Astrocyte (in vitro differentiated cells and primary cell): ENCODE data around the gene IQCH. TPM values are rescaled to one million over a fixed set of nuclear protein-coding genes. Genes with fewer than 3 reads are reported as not detected.

Experiments used
- DNase-seq: peaks from one replicate; pipeline ENCODE4 v3.0.0-alpha.2; 2010; ENCODE audit warnings: low read depth
- FAIRE-seq: peaks from 2 replicates; lab custom pipeline; 2011; peaks lifted over from hg19 to GRCh38; lab: Jason Lieb, UNC
- H2AFZ ChIP-seq: 2 replicates; pipeline ENCODE4 v1.6.0; 2012; ENCODE audit warnings: low read depth, low read length, inconsistent platforms
- H3K27ac ChIP-seq: 2 replicates; pipeline ENCODE4 v1.5.1; 2011; ENCODE audit warnings: low read depth, low read length, inconsistent platforms
- H3K27me3 ChIP-seq: 2 replicates; pipeline ENCODE4 v1.6.0; 2011; ENCODE audit warnings: low read length, inconsistent platforms; ENCODE audit not compliant: insufficient read depth
- H3K36me3 ChIP-seq: 2 replicates; pipeline ENCODE4 v1.5.1; 2011; ENCODE audit warnings: low read length, inconsistent platforms; ENCODE audit not compliant: insufficient read depth
- H3K4me1 ChIP-seq: 2 replicates; pipeline ENCODE4 v1.5.1; 2011; ENCODE audit warnings: low read length, inconsistent platforms; ENCODE audit not compliant: insufficient read depth
- H3K4me2 ChIP-seq: 2 replicates; pipeline ENCODE4 v1.6.0; 2012; ENCODE audit warnings: low read length, inconsistent platforms
- H3K4me3 ChIP-seq: 2 replicates; pipeline ENCODE4 v1.5.1; 2011; ENCODE audit warnings: low read depth, mild to moderate bottlenecking, low read length, inconsistent platforms; ENCODE audit not compliant: insufficient read depth
- H3K79me2 ChIP-seq: 2 replicates; pipeline ENCODE4 v1.6.0; 2012; ENCODE audit warnings: mild to moderate bottlenecking, low read length, inconsistent platforms; ENCODE audit not compliant: insufficient read depth
- H3K9ac ChIP-seq: 2 replicates; pipeline ENCODE4 v1.6.0; 2012; ENCODE audit warnings: mild to moderate bottlenecking, low read length, inconsistent platforms
- H3K9me3 ChIP-seq: 2 replicates; pipeline ENCODE4 v1.5.1; 2012; ENCODE audit warnings: low read depth, mild to moderate bottlenecking, low read length, inconsistent platforms; ENCODE audit not compliant: insufficient read depth
- H4K20me1 ChIP-seq: 2 replicates; pipeline ENCODE4 v1.6.0; 2012; ENCODE audit warnings: low read length, inconsistent platforms; ENCODE audit not compliant: insufficient read depth
- H3K27ac Mint-ChIP-seq: one replicate; pipeline ENCODE4 v1.8.0; 2021; ENCODE audit warnings: mild to moderate bottlenecking, mixed read lengths; ENCODE audit not compliant: unreplicated experiment
- H3K27me3 Mint-ChIP-seq: one replicate; pipeline ENCODE4 v1.8.0; 2021; ENCODE audit warnings: low read depth, mixed read lengths; ENCODE audit not compliant: unreplicated experiment
- H3K36me3 Mint-ChIP-seq: one replicate; pipeline ENCODE4 v1.8.0; 2021; ENCODE audit warnings: low read depth, mixed read lengths; ENCODE audit not compliant: unreplicated experiment
- H3K4me1 Mint-ChIP-seq: one replicate; pipeline ENCODE4 v1.8.0; 2021; ENCODE audit warnings: low read depth, mixed read lengths; ENCODE audit not compliant: unreplicated experiment
- H3K4me3 Mint-ChIP-seq: one replicate; pipeline ENCODE4 v1.8.0; 2021; ENCODE audit warnings: mild to moderate bottlenecking, moderate library complexity, mixed read lengths; ENCODE audit not compliant: unreplicated experiment
- H3K9me3 Mint-ChIP-seq: one replicate; pipeline ENCODE4 v1.8.0; 2021; ENCODE audit warnings: mild to moderate bottlenecking, mixed read lengths; ENCODE audit not compliant: unreplicated experiment
- EZH2 ChIP-seq: IDR thresholded peaks from 2 replicates; pipeline ENCODE4 v1.6.1; 2012; ENCODE audit warnings: mild to moderate bottlenecking, low read length, inconsistent platforms; ENCODE audit not compliant: insufficient read depth
- total RNA-seq: library from RNA; stranded (reverse); gene quantifications from 2 replicates; pipeline ENCODE4 v1.2.1, GENCODE V29; 2021
- TF ChIP-seq, protein P1 (sequence below): IDR thresholded peaks from 2 replicates; pipeline ENCODE4 v1.5.1; 2011; ENCODE audit warnings: low read depth, mild to moderate bottlenecking, inconsistent platforms, low read length, moderate library complexity; ENCODE audit not compliant: insufficient read depth

Gene IQCH
- total RNA-seq, 1 donor from 2014 or later: 2.7 TPM

DNA sequence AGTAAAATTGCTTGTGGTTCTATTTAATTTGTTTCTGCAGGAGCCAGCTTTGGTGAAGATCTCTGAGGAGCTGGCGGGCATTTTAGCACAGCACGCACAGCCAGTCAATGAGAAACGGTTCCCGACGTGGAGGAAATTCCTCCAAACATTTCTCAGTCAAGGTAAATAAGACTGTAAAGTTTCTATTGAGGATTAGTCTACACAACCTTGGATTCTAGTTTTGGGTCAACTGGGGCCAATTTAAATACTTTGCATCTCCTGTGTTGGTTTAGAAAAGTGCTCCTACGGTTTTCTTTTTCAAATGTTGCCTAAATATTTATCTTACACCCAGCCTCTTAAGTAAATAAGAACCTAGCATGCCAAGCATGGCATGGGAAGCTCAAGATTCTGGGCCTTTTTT lies 162.3 kb downstream of the IQCH start:
- Histone ChIP-seq H3K9me3 (no peaks in the 10 kb centered on the region), H3K4me3 (no peak overlapping the region), H3K9ac (no peak overlapping the region), H2AFZ (no peak overlapping the region), H3K27ac (no peak overlapping the region), H3K36me3 (no peaks in the 10 kb centered on the region), H3K4me1 (peaks cover 8% of the 10 kb centered on the region), H3K4me2 (no peak overlapping the region), H3K79me2 (no peaks in the 10 kb centered on the region), H4K20me1 (no peaks in the 10 kb centered on the region), H3K27me3 (no peaks in the 10 kb centered on the region)
- no peak overlapping the region for H3K4me3 Mint-ChIP-seq
- FAIRE-seq: no peak
- no peaks in the 10 kb centered on the region for H3K36me3 Mint-ChIP-seq
- no peak overlapping the region for H3K27ac Mint-ChIP-seq
- H3K27me3 Mint-ChIP-seq: peaks cover 8% of the 10 kb centered on the region
- no peaks in the 10 kb centered on the region for H3K9me3 Mint-ChIP-seq
- H3K4me1 Mint-ChIP-seq: peaks cover 16% of the 10 kb centered on the region
- DNase-seq: no peak
- TF ChIP-seq EZH2: no peak
- TF ChIP-seq, protein P1, sequence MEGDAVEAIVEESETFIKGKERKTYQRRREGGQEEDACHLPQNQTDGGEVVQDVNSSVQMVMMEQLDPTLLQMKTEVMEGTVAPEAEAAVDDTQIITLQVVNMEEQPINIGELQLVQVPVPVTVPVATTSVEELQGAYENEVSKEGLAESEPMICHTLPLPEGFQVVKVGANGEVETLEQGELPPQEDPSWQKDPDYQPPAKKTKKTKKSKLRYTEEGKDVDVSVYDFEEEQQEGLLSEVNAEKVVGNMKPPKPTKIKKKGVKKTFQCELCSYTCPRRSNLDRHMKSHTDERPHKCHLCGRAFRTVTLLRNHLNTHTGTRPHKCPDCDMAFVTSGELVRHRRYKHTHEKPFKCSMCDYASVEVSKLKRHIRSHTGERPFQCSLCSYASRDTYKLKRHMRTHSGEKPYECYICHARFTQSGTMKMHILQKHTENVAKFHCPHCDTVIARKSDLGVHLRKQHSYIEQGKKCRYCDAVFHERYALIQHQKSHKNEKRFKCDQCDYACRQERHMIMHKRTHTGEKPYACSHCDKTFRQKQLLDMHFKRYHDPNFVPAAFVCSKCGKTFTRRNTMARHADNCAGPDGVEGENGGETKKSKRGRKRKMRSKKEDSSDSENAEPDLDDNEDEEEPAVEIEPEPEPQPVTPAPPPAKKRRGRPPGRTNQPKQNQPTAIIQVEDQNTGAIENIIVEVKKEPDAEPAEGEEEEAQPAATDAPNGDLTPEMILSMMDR: no peak

DNA sequence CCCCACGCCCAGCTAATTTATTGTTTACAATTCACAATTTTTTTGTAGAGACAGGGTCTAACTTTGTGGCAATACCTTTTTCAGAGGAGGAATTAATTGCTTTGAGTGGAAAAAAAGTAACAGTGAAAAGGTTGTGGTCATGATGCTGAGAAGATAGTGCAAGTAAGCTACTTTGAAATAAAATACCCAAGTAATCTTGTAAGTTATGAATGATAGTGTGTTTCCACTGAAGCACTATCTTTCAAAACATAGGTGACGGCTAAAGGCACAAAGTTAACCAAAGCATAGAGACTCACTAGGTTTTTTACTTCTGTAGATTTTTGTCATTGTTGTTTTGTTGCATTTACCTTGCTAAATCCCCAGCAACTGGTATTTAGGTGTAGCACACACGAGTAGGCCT lies 165.1 kb downstream of the IQCH start:
- Histone ChIP-seq H3K9ac (no peak overlapping the region), H3K36me3 (no peaks in the 10 kb centered on the region), H3K27ac (no peak overlapping the region), H3K79me2 (no peaks in the 10 kb centered on the region), H3K4me3 (no peak overlapping the region), H3K4me1 (no peaks in the 10 kb centered on the region), H3K27me3 (no peaks in the 10 kb centered on the region), H3K9me3 (no peaks in the 10 kb centered on the region), H4K20me1 (no peaks in the 10 kb centered on the region), H3K4me2 (no peak overlapping the region), H2AFZ (no peak overlapping the region)
- no peaks in the 10 kb centered on the region for H3K36me3 Mint-ChIP-seq
- FAIRE-seq (no peak), DNase-seq (no peak)
- H3K4me3 Mint-ChIP-seq: no peak overlapping the region
- H3K9me3 Mint-ChIP-seq: no peaks in the 10 kb centered on the region
- no peak overlapping the region for H3K27ac Mint-ChIP-seq
- H3K4me1 Mint-ChIP-seq: peaks cover 4% of the 10 kb centered on the region
- peaks cover 8% of the 10 kb centered on the region for H3K27me3 Mint-ChIP-seq
- TF ChIP-seq, protein P1: no peak
- no peak for TF ChIP-seq EZH2

DNA sequence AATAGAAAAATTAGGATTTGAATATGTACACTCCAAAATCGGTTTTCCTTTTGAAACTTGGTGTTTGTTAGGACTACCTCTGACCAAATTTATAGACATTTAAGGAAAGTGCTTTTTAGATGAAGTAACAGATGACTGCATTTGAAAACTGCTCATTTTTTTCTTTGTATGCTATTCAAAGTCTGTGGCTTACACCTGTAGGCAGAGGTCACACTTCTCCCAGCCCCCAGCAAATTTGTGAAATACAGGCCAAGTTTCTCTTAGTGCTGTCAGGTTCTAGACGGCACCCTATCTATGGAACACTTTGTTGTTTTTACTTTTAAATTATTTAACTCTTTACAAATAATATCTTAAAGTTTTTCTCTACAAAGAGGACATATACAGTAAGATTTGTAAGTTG lies 165.6 kb downstream of the IQCH start:
- Mint-ChIP-seq H3K36me3 (no peaks in the 10 kb centered on the region), H3K9me3 (no peaks in the 10 kb centered on the region), H3K27ac (no peak overlapping the region), H3K4me3 (no peak overlapping the region), H3K4me1 (no peaks in the 10 kb centered on the region), H3K27me3 (peaks cover 8% of the 10 kb centered on the region)
- Histone ChIP-seq H3K27ac (no peak overlapping the region), H3K9me3 (no peaks in the 10 kb centered on the region), H3K4me3 (no peak overlapping the region), H4K20me1 (no peaks in the 10 kb centered on the region), H3K4me2 (no peak overlapping the region), H2AFZ (no peak overlapping the region), H3K79me2 (no peaks in the 10 kb centered on the region), H3K4me1 (no peaks in the 10 kb centered on the region), H3K36me3 (no peaks in the 10 kb centered on the region), H3K27me3 (no peaks in the 10 kb centered on the region), H3K9ac (no peak overlapping the region)
- TF ChIP-seq, protein P1: no peak
- no peak for TF ChIP-seq EZH2
- no peak for DNase-seq
- no peak for FAIRE-seq
